ACC112 (cell line): ENCODE measurements around the gene RFX6.

Experiments used
- H2AFZ ChIP-seq: fragments of 200-600 bp; sonication (generic); one replicate; pipeline ENCODE4 v1.6.0; 2017; ENCODE audit warnings: antibody characterized with exemption, low read length; ENCODE audit not compliant: unreplicated experiment
- H3K27ac ChIP-seq: fragments of 200-600 bp; sonication (generic); 2 replicates; pipeline ENCODE4 v1.5.1; 2014; ENCODE audit warnings: low read depth, mild to moderate bottlenecking, antibody characterized with exemption, low read length, moderate library complexity
- H3K27me3 ChIP-seq: fragments of 200-600 bp; sonication (generic); 2 replicates; pipeline ENCODE4 v1.6.1; 2014; ENCODE audit warnings: mild to moderate bottlenecking, antibody characterized with exemption, low read length, moderate library complexity, mixed read lengths; ENCODE audit not compliant: insufficient read depth
- H3K36me3 ChIP-seq: fragments of 200-600 bp; sonication (generic); 2 replicates; pipeline ENCODE4 v1.6.1; 2016; ENCODE audit warnings: mild to moderate bottlenecking, antibody characterized with exemption, low read length, moderate library complexity, mixed read lengths; ENCODE audit not compliant: insufficient read depth
- H3K4me1 ChIP-seq: fragments of 200-600 bp; sonication (generic); one replicate; pipeline ENCODE4 v1.6.1; 2016; ENCODE audit warnings: low read length, mixed read lengths; ENCODE audit not compliant: insufficient read depth, unreplicated experiment, control insufficient read depth
- H3K4me3 ChIP-seq: fragments of 200-600 bp; sonication (generic); 2 replicates; pipeline ENCODE4 v1.5.1; 2014; ENCODE audit warnings: mild to moderate bottlenecking, low read depth, low read length
- H3K79me2 ChIP-seq: fragments of 200-600 bp; sonication (generic); one replicate; pipeline ENCODE4 v1.6.0; 2016; ENCODE audit warnings: low read length; ENCODE audit not compliant: control insufficient read depth, unreplicated experiment, insufficient read depth

RFX6 gene

GRCh38 chr6:116941727-116942126, 64.7 kb downstream of the RFX6 start:
- H3K4me3 ChIP-seq: no peak overlapping the region
- H3K79me2 ChIP-seq: no peaks in the 10 kb centered on the region
- H3K4me1 ChIP-seq: no peaks in the 10 kb centered on the region
- no peak overlapping the region for H3K27ac ChIP-seq
- H2AFZ ChIP-seq: no peak overlapping the region
- no peaks in the 10 kb centered on the region for H3K36me3 ChIP-seq
- H3K27me3 ChIP-seq: peaks cover 68% of the 10 kb centered on the region

- no peak overlapping the region for H3K27ac ChIP-seq
Observed at GRCh38 chr6:116945809-116946208, 68.8 kb downstream of the RFX6 start.

GRCh38 chr6:116948533-116949304, 71.7 kb downstream of the RFX6 start:
- H3K36me3 ChIP-seq: no peaks in the 10 kb centered on the region
- no peaks in the 10 kb centered on the region for H3K79me2 ChIP-seq
- no peaks in the 10 kb centered on the region for H3K4me1 ChIP-seq
- H3K27me3 ChIP-seq: peaks cover 71% of the 10 kb centered on the region
- no peak overlapping the region for H3K4me3 ChIP-seq
- no peak overlapping the region for H3K27ac ChIP-seq
- H2AFZ ChIP-seq: no peak overlapping the region

More at GRCh38 chr6:116945809-116946208, 68.8 kb downstream of the RFX6 start:
- Histone ChIP-seq H3K79me2 (no peaks in the 10 kb centered on the region), H2AFZ (no peak overlapping the region), H3K4me3 (no peak overlapping the region), H3K4me1 (no peaks in the 10 kb centered on the region), H3K36me3 (no peaks in the 10 kb centered on the region), H3K27me3 (peaks cover 83% of the 10 kb centered on the region)

- H3K79me2 ChIP-seq: no peaks in the 10 kb centered on the region
- H3K36me3 ChIP-seq: no peaks in the 10 kb centered on the region
- peaks cover 67% of the 10 kb centered on the region for H3K27me3 ChIP-seq
- no peaks in the 10 kb centered on the region for H3K4me1 ChIP-seq
- H3K4me3 ChIP-seq: no peak overlapping the region
- H2AFZ ChIP-seq: no peak overlapping the region
- H3K27ac ChIP-seq: no peak overlapping the region
Observed at GRCh38 chr6:116949964-116950363, 72.9 kb downstream of the RFX6 start.

- Histone ChIP-seq H3K36me3 (no peaks in the 10 kb centered on the region), H2AFZ (no peak overlapping the region), H3K4me3 (no peak overlapping the region), H3K27me3 (peaks cover 55% of the 10 kb centered on the region), H3K27ac (no peak overlapping the region), H3K4me1 (no peaks in the 10 kb centered on the region), H3K79me2 (no peaks in the 10 kb centered on the region)
Observed at GRCh38 chr6:116954335-116954734, 77.3 kb downstream of the RFX6 start.

- H3K27ac ChIP-seq: no peak overlapping the region
- H3K27me3 ChIP-seq: peaks cover 53% of the 10 kb centered on the region
- H3K4me3 ChIP-seq: no peak overlapping the region
- H3K4me1 ChIP-seq: no peaks in the 10 kb centered on the region
- no peaks in the 10 kb centered on the region for H3K36me3 ChIP-seq
- H3K79me2 ChIP-seq: no peaks in the 10 kb centered on the region
- no peak overlapping the region for H2AFZ ChIP-seq
Observed at GRCh38 chr6:116954938-116955337, 77.9 kb downstream of the RFX6 start.

GRCh38 chr6:116955773-116956172, 78.7 kb downstream of the RFX6 start:
- H3K36me3 ChIP-seq: no peaks in the 10 kb centered on the region
- H3K27me3 ChIP-seq: peaks cover 50% of the 10 kb centered on the region
- H3K4me3 ChIP-seq: no peak overlapping the region
- H3K27ac ChIP-seq: no peak overlapping the region
- no peaks in the 10 kb centered on the region for H3K4me1 ChIP-seq
- H2AFZ ChIP-seq: no peak overlapping the region
- no peaks in the 10 kb centered on the region for H3K79me2 ChIP-seq

- Histone ChIP-seq H3K4me3 (no peak overlapping the region), H2AFZ (no peak overlapping the region), H3K36me3 (no peaks in the 10 kb centered on the region), H3K27me3 (peaks cover 52% of the 10 kb centered on the region), H3K79me2 (no peaks in the 10 kb centered on the region), H3K4me1 (no peaks in the 10 kb centered on the region), H3K27ac (no peak overlapping the region)
Observed at GRCh38 chr6:116963972-116964371, 86.9 kb downstream of the RFX6 start.

- Histone ChIP-seq H3K4me3 (no peak overlapping the region), H2AFZ (no peak overlapping the region), H3K36me3 (no peaks in the 10 kb centered on the region), H3K27ac (no peak overlapping the region), H3K27me3 (peaks cover 48% of the 10 kb centered on the region), H3K79me2 (no peaks in the 10 kb centered on the region), H3K4me1 (no peaks in the 10 kb centered on the region)
Observed at GRCh38 chr6:116966675-116967576, 89.9 kb downstream of the RFX6 start.

GRCh38 chr6:116969211-116969863, 92.3 kb downstream of the RFX6 start:
- Histone ChIP-seq H3K27ac (no peak overlapping the region), H3K79me2 (no peaks in the 10 kb centered on the region), H3K4me1 (no peaks in the 10 kb centered on the region), H3K4me3 (no peak overlapping the region), H3K36me3 (no peaks in the 10 kb centered on the region), H3K27me3 (peaks cover 48% of the 10 kb centered on the region), H2AFZ (no peak overlapping the region)
